ENCODE results near the gene FBXO3. TPM values are rescaled to one million over a fixed set of nuclear protein-coding genes. Genes with fewer than 3 reads are reported as not detected.
"Not testable (repeated sequence)": the region's sequence is repeated elsewhere in the genome, so short reads cannot be mapped to it uniquely, and the experiment has no call there.

The FBXO3 gene
- total RNA-seq, 1 donor from 2014 or later = 61.0 TPM

DNA sequence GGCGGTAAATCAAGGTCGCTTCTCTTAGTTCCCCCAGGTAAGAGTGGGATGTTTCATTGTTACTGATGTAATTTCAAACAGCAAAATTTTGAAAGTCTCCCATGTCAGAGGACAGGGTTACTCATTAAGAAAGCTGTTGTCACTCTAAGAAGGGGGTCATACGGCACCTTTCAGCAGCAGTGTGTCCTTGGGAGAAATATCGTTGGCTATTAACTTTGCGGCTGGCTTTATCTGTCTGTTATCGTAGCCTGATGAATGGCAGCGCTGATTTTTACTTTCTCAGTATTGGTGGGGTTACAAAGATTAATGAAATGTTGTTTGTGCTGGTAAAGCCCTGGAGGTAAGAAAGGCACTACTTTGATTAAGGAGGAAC is 27.5 kb upstream of the FBXO3 start:
- Histone ChIP-seq H3K4me3 (peak overlapping the region; percentile 50), H4K20me1 (ENCODE audit: low read depth) (no peaks in the 10 kb centered on the region), H3K9me3 (ENCODE audit: low read depth) (no peaks in the 10 kb centered on the region), H3K27me3 (peaks cover 56% of the 10 kb centered on the region), H3K4me2 (peak overlapping the region; percentile 82), H3K27ac (no peak overlapping the region), H3K79me2 (ENCODE audit: low read depth) (no peaks in the 10 kb centered on the region), H3K4me1 (peaks cover 7% of the 10 kb centered on the region), H3K36me3 (no peaks in the 10 kb centered on the region), H3F3A (ENCODE audit: low read depth) (no peaks in the 10 kb centered on the region), H2AFZ (replicated peaks) (peak overlapping the region; percentile 90), H3K9ac (no peak overlapping the region)
- Mint-ChIP-seq H3K27me3 (ENCODE audit: insufficient read depth, low read depth) (peaks cover 15% of the 10 kb centered on the region), H3K4me1 (peaks cover 10% of the 10 kb centered on the region), H3K4me3 (peak overlapping the region; percentile 84), H3K27ac (no peak overlapping the region), H3K9me3 (no peaks in the 10 kb centered on the region), H3K36me3 (no peaks in the 10 kb centered on the region)
- TF ChIP-seq EZH2 (IDR thresholded peaks at IDR 0.05) (no peak), EZH2phosphoT487 (IDR thresholded peaks at IDR 0.05) (no peak)
- TF ChIP-seq, protein P1, sequence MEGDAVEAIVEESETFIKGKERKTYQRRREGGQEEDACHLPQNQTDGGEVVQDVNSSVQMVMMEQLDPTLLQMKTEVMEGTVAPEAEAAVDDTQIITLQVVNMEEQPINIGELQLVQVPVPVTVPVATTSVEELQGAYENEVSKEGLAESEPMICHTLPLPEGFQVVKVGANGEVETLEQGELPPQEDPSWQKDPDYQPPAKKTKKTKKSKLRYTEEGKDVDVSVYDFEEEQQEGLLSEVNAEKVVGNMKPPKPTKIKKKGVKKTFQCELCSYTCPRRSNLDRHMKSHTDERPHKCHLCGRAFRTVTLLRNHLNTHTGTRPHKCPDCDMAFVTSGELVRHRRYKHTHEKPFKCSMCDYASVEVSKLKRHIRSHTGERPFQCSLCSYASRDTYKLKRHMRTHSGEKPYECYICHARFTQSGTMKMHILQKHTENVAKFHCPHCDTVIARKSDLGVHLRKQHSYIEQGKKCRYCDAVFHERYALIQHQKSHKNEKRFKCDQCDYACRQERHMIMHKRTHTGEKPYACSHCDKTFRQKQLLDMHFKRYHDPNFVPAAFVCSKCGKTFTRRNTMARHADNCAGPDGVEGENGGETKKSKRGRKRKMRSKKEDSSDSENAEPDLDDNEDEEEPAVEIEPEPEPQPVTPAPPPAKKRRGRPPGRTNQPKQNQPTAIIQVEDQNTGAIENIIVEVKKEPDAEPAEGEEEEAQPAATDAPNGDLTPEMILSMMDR (IDR thresholded peaks at IDR 0.05) = no peak
- no peak for DNase-seq (ENCODE audit: low spot score)

DNA sequence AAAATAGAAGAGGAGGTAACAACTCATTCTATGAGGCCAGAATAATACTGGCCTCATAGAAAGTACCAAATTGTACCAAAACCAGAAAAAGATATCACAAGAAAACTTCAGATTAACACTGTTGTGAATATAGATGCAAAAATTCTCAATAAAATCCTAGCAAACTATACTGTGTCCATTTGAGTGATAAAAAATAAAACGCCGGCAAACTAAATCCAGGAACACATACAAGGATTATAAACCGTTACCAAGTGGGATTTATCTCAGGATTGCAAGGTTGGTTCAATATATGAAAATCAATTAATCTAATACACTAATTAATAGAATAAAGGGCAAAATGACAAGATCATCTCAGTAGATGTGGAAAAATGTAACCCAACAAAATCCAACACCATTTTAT is 23.6 kb upstream of the FBXO3 start:
- no peaks in the 10 kb centered on the region for H3K79me2 ChIP-seq (ENCODE audit: low read depth)
- no peak for DNase-seq (ENCODE audit: low spot score)
- TF ChIP-seq, protein P1 (IDR thresholded peaks at IDR 0.05) = no peak
- no peak for TF ChIP-seq EZH2phosphoT487 (IDR thresholded peaks at IDR 0.05)
- TF ChIP-seq EZH2 (IDR thresholded peaks at IDR 0.05) = no peak
- no peak overlapping the region for H3K27ac Mint-ChIP-seq
- H3K36me3 ChIP-seq = no peaks in the 10 kb centered on the region
- no peak overlapping the region for H3K27ac ChIP-seq
- peaks cover 81% of the 10 kb centered on the region for H3K27me3 ChIP-seq
- H3K9me3 Mint-ChIP-seq = no peaks in the 10 kb centered on the region
- H2AFZ ChIP-seq (replicated peaks) = no peak overlapping the region
- no peaks in the 10 kb centered on the region for H4K20me1 ChIP-seq (ENCODE audit: low read depth)
- no peak overlapping the region for H3K4me3 ChIP-seq
- no peak overlapping the region for H3K4me2 ChIP-seq
- H3K4me3 Mint-ChIP-seq = no peak overlapping the region
- peaks cover 15% of the 10 kb centered on the region for H3K27me3 Mint-ChIP-seq (ENCODE audit: insufficient read depth, low read depth)
- H3K9me3 ChIP-seq (ENCODE audit: low read depth) = no peaks in the 10 kb centered on the region
- H3F3A ChIP-seq (ENCODE audit: low read depth) = no peaks in the 10 kb centered on the region
- H3K4me1 Mint-ChIP-seq = peaks cover 10% of the 10 kb centered on the region
- no peak overlapping the region for H3K9ac ChIP-seq
- peaks cover 7% of the 10 kb centered on the region for H3K4me1 ChIP-seq
- no peaks in the 10 kb centered on the region for H3K36me3 Mint-ChIP-seq

DNA sequence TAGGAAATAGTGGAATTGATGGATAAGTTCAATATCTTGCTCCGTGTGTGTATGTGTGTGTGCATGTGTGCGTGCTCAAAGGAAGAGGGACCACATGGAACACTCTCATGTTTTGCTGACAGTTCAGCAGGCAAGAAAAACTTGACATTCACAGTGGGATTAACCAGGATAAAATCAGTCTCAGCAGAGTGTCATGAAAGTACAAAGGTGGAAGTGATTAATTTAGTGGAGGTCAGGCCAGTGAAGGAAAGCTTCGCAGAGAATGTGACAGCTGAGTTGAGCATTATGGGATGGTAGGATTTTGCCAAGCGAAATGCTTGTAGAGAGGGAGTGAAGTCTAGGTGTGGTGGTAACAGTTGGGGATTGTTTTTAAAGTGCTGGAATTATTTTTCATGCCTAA is 15.7 kb upstream of the FBXO3 start:
- Histone ChIP-seq H3K27me3 (peaks cover 13% of the 10 kb centered on the region), H3K9me3 (ENCODE audit: low read depth) (no peaks in the 10 kb centered on the region), H3F3A (ENCODE audit: low read depth) (no peaks in the 10 kb centered on the region), H3K4me2 (no peak overlapping the region), H3K4me1 (no peaks in the 10 kb centered on the region), H4K20me1 (ENCODE audit: low read depth) (no peaks in the 10 kb centered on the region), H3K79me2 (ENCODE audit: low read depth) (no peaks in the 10 kb centered on the region), H2AFZ (replicated peaks) (no peak overlapping the region), H3K9ac (no peak overlapping the region), H3K4me3 (no peak overlapping the region), H3K36me3 (no peaks in the 10 kb centered on the region), H3K27ac (no peak overlapping the region)
- Mint-ChIP-seq H3K9me3 (no peaks in the 10 kb centered on the region), H3K36me3 (no peaks in the 10 kb centered on the region), H3K27me3 (ENCODE audit: insufficient read depth, low read depth) (peaks cover 4% of the 10 kb centered on the region), H3K27ac (no peak overlapping the region), H3K4me3 (no peak overlapping the region), H3K4me1 (peaks cover 4% of the 10 kb centered on the region)
- no peak for TF ChIP-seq EZH2 (IDR thresholded peaks at IDR 0.05)
- TF ChIP-seq EZH2phosphoT487 (IDR thresholded peaks at IDR 0.05) = no peak
- TF ChIP-seq, protein P1 (IDR thresholded peaks at IDR 0.05) = no peak
- DNase-seq (ENCODE audit: low spot score) = no peak

DNA sequence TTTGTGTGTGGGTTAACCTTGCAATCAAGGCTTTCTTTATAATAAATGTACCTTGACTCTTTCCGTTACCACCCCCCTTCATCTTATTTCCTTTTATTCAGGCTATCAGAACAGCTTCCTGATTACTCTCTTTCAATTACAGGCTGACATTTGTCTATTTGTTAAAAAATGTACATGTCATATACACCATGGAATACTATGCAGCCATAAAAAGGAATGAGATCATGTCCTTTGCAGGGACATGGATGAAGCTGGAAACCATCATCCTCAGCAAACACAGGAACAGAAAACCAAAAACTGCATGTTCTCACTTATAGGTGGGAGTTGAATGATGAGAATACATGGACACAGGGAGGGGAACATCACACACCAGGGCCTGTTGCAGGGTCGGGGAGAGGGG is 13.8 kb upstream of the FBXO3 start:
- not testable (repeated sequence) for H3K9ac ChIP-seq; DNase-seq (ENCODE audit: low spot score); H3K27ac ChIP-seq; H3K4me3 ChIP-seq; H3K4me2 ChIP-seq; H3K4me3 Mint-ChIP-seq; H3K27ac Mint-ChIP-seq; H3K4me1 ChIP-seq; H2AFZ ChIP-seq (replicated peaks); H3K79me2 ChIP-seq (ENCODE audit: low read depth); H4K20me1 ChIP-seq (ENCODE audit: low read depth); H3K27me3 Mint-ChIP-seq (ENCODE audit: insufficient read depth, low read depth); H3K4me1 Mint-ChIP-seq; H3K27me3 ChIP-seq; H3K9me3 ChIP-seq (ENCODE audit: low read depth); H3K36me3 ChIP-seq; H3K9me3 Mint-ChIP-seq; H3F3A ChIP-seq (ENCODE audit: low read depth); H3K36me3 Mint-ChIP-seq
